D721Med (cell line): Measurements from ENCODE around the gene CHD1.

Source experiments
- DNase-seq: peaks from one replicate; pipeline ENCODE4 v3.0.0; 2011; ENCODE audit warnings: low spot score; ENCODE audit not compliant: insufficient read length
- FAIRE-seq: peaks from 2 replicates; lab custom pipeline; 2011; peaks lifted over from hg19 to GRCh38; lab: Jason Lieb, UNC
- TF ChIP-seq, protein P1 (sequence below): IDR thresholded peaks from 2 replicates; pipeline ENCODE4 v1.5.1; 2012; ENCODE audit warnings: mild to moderate bottlenecking, control low read depth; ENCODE audit not compliant: insufficient read depth; ENCODE audit errors: missing control alignments

CHD1 gene

DNA sequence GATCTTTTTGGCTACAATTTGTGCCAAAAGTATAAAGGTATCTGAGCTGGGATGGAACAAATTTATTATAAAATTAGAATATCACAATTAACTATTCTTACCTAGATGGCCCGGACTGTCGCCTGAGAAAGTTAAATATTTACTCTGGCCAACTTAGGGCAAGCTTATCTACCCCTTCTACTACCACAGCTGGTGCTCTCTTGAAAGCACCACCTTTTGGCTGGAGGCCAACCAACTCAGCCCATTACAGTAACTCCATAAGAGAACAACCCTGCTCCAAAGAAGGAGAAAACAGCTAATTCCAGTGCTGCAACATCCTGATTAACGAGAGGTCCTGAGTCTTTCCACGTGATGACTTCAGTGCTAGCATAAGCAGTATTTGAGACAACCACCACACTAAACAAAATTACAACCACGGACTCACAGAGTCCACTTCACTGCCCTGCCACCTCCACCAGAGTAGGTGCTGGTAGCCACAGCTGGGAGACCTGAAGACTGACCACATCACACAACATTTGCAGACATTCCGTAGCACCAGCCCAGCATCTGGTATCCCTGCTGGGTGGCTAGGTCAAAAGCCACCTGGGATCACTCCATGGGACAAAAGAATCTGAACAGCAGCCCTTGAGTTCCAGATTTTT is 112.1 kb downstream of the CHD1 start:
- FAIRE-seq (no peak), DNase-seq (no peak)

DNA sequence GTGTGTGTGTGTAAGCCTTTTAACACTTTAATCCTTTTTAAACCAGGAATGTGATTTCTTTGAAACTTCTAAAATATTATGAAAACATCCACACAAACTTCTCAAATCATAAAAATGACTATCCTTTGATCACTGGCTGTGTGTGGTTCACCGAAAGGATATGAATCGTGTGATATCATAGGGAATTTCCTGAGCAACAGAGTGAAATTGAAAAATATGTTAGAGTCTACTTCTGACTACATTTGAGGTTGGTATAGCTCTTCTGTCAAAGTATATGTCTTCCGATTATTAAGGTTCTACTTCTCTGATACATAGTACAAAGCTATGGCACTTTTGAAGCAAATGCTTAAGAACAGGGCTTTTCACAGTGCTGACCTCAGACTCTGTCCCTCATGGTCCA is 115.1 kb downstream of the CHD1 start:
- DNase-seq (no peak), FAIRE-seq (no peak)
- TF ChIP-seq, protein P1, sequence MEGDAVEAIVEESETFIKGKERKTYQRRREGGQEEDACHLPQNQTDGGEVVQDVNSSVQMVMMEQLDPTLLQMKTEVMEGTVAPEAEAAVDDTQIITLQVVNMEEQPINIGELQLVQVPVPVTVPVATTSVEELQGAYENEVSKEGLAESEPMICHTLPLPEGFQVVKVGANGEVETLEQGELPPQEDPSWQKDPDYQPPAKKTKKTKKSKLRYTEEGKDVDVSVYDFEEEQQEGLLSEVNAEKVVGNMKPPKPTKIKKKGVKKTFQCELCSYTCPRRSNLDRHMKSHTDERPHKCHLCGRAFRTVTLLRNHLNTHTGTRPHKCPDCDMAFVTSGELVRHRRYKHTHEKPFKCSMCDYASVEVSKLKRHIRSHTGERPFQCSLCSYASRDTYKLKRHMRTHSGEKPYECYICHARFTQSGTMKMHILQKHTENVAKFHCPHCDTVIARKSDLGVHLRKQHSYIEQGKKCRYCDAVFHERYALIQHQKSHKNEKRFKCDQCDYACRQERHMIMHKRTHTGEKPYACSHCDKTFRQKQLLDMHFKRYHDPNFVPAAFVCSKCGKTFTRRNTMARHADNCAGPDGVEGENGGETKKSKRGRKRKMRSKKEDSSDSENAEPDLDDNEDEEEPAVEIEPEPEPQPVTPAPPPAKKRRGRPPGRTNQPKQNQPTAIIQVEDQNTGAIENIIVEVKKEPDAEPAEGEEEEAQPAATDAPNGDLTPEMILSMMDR, result no peak

More for the DNA sequence above, 112.1 kb downstream of the CHD1 start:
- TF ChIP-seq, protein P1, result no peak

DNA sequence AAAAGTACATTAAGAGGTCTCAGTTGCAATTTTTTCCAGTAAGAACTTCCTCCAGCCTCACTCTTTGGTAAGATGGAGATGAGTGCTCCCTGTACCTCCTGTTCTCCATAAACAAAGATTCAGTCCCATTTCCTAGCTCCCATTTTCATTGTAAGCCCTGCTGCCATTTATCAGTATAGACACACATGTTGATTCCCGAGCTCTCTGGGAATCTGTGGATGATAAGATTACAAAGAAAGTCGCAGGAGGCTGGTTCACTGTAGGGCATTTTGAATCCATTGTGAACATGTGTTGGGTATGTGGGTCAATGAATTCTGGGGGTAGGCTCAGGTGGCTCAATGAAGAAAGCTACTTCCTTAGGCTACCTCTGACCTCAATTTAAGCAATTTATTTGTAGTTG is 118.6 kb downstream of the CHD1 start:
- no peak for FAIRE-seq

DNA sequence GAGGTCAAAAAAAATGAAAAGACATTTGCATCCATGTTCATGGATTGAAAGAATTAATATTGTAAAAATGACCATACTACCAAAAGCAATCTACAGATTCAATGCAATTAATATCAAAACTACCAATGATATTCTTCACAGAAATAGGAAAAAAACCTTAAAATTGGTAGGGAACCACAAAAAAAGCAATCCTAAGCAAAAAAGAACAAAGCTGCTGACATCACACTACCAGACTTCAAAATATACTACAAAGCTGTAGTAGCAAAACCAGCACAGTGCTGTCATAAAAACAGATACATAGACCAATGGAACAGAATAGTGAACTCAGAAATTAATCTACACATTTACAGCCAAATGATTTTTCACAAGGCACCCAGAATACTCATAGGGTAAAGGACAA is 121.0 kb downstream of the CHD1 start:
- TF ChIP-seq, protein P1, result no peak
- FAIRE-seq, result no peak
- no peak for DNase-seq

More for the DNA sequence above, 118.6 kb downstream of the CHD1 start:
- DNase-seq, result no peak
- TF ChIP-seq, protein P1, result no peak

DNA sequence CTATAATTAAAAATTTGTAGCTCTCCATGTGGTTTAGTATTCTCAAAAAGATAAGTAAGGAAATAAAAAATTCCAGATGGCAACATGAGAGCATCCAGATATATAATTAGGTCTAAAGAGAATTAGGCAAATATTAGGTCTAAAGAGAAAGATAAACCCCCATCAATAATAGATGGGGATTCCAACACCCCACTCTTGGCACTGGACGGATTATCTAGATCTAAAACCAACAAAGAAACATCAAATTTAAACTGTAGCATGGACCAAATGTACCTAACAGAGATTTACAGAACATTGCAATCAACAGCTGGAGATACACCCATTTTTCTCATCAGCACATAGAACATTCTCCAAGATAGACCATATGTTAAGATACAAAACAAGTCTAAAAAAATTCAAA is 123.7 kb downstream of the CHD1 start:
- TF ChIP-seq, protein P1, result no peak
- DNase-seq, result no peak

DNA sequence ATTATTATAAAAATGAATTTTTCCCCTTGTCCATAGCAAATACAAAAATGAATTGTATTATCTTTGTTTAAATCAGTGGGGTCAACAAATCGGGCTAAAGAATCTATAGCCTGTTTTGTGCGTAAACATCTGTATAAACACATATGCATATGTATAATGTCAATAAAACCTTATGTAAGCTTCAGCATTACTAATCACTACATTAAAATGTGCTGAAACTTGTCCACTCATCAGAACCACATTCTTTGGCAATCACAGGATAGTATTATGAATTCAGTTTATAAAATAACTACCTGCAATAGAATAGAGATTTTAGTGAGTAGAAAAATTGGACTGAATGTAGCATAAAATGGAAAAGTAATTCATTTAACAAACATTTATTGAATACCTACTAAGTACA is 124.7 kb downstream of the CHD1 start:
- FAIRE-seq (peak; percentile 6), DNase-seq (no peak)
- TF ChIP-seq, protein P1, result no peak

More for the DNA sequence above, 123.7 kb downstream of the CHD1 start:
- FAIRE-seq, result no peak
